ENCODE results near the gene TNIP1.

DNA sequence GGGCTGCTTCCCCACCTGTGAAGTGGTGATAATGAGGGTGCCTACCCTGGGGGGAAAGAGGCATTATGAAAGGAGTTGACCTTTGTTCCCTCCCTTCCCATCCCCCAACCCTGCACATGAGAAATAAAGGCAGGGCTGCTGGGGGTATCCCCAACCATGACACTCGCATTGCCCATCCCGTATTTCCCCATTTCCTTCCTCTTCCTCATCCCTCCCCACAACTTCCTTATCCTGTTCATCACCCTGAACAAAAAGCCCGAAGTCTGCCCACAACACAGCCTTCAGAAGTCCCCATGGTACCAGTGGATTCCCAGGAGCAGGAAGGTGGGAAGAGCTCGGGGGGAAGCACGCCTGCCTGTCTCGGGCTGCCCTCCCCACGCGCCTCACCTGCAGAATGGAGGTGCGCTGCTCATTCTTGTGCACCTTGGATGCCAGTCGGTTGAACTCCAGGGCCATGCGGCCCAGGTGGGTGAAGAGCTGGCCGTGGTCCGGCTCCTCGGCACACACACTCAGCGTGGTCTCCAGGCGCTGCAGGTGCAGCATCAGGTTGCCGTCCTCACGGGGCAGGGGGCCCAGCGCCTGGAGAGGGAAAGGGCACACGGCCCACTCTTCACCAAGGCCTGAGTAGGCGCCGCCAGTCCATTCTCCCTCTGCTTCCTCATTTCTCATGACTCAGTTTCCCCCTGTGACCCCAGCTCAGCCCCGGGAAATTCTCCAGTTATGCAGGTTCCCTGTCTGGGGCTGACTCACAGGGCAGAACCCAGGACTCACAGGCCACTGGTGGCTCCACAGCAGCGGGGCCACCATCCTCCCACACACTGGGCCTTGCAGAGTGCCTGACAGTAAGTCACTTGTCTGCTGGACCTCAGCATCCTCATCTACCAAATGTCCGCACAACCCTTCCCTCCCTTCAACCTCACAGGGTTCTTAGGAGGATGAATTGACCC is 24.2 kb downstream of the TNIP1 start:
- TF ChIP-seq CTCF (conservative IDR thresholded peaks at IDR 0.05; ENCODE audit: low read length) (no peak), EZH2phosphoT487 (IDR thresholded peaks at IDR 0.05; ENCODE audit: borderline replicate concordance, low read depth, low read length) (no peak)
